ENCODE measurements around the gene BMI1. TPM values are rescaled to one million over a fixed set of nuclear protein-coding genes. Genes with fewer than 3 reads are reported as not detected.
"Not testable (repeated sequence)": the region's sequence is repeated elsewhere in the genome, so short reads cannot be mapped to it uniquely, and the experiment has no call there.

The BMI1 gene
- total and polyA plus RNA-seq, 4 donors: 13.2 to 28.7 (median 19.5) TPM

DNA sequence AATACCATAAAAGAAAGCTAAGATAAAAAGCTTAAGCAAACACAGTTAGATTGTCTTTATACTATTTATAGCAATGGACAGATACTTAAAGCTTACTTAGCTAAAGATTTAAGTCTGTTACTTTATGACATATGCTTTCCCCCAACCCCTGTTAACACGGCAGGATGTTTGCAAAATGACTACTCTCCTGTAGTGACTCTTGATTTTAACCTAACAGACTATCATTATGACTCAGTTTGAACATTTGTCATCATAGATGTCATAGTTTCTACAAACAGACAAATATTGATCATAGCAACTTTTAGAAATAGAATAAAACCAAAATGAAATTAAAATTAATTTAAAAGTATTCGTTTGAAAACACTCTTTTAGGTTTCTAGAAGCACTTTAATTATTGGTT, 12.5 kb upstream of the BMI1 start (continued):
- TF ChIP-seq, protein P1, sequence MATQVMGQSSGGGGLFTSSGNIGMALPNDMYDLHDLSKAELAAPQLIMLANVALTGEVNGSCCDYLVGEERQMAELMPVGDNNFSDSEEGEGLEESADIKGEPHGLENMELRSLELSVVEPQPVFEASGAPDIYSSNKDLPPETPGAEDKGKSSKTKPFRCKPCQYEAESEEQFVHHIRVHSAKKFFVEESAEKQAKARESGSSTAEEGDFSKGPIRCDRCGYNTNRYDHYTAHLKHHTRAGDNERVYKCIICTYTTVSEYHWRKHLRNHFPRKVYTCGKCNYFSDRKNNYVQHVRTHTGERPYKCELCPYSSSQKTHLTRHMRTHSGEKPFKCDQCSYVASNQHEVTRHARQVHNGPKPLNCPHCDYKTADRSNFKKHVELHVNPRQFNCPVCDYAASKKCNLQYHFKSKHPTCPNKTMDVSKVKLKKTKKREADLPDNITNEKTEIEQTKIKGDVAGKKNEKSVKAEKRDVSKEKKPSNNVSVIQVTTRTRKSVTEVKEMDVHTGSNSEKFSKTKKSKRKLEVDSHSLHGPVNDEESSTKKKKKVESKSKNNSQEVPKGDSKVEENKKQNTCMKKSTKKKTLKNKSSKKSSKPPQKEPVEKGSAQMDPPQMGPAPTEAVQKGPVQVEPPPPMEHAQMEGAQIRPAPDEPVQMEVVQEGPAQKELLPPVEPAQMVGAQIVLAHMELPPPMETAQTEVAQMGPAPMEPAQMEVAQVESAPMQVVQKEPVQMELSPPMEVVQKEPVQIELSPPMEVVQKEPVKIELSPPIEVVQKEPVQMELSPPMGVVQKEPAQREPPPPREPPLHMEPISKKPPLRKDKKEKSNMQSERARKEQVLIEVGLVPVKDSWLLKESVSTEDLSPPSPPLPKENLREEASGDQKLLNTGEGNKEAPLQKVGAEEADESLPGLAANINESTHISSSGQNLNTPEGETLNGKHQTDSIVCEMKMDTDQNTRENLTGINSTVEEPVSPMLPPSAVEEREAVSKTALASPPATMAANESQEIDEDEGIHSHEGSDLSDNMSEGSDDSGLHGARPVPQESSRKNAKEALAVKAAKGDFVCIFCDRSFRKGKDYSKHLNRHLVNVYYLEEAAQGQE (IDR thresholded peaks at IDR 0.05): no peak
- TF ChIP-seq FOXA1 (IDR thresholded peaks at IDR 0.05): no peak

GRCh38 chr10:22309180-22310000, 11.5 kb upstream of the BMI1 start:
- 96% methylated on average over 4 of the region's 4 CpGs for WGBS
- Histone ChIP-seq H3K27ac (ENCODE audit: low read depth in 1 of 2, low read length in 2 of 2) (no peak overlapping the region), H3K27me3 (ENCODE audit: control insufficient read depth in 4 of 4, insufficient read depth in 4 of 4, low read length in 3 of 4) (peaks cover 0 to 3% (median 0%) of the 10 kb centered on the region in 4 donors), H3K9me3 (ENCODE audit: control insufficient read depth in 4 of 4, low read length in 3 of 4) (no peaks in the 10 kb centered on the region), H3K4me3 (ENCODE audit: low read depth in 1 of 3, low read length in 3 of 3) (no peak overlapping the region), H3K4me1 (ENCODE audit: control insufficient read depth in 4 of 4, insufficient read depth in 4 of 4, low read length in 3 of 4) (no peaks in the 10 kb centered on the region), H3K36me3 (ENCODE audit: control insufficient read depth in 4 of 4, insufficient read depth in 3 of 4, low read depth in 1 of 4, low read length in 3 of 4) (no peaks in the 10 kb centered on the region), H3K9ac (ENCODE audit: low read depth in 1 of 2, low read length in 2 of 2) (no peak overlapping the region)
- DNase-seq (ENCODE audit: low spot score): no peak
- no peak for TF ChIP-seq SP1 (IDR thresholded peaks at IDR 0.05)
- no peak for TF ChIP-seq EGR1 (IDR thresholded peaks at IDR 0.05; ENCODE audit: low read depth in 2 of 2)
- TF ChIP-seq NR2F2 (IDR thresholded peaks at IDR 0.05): no peak
- TF ChIP-seq CTCF (IDR thresholded peaks at IDR 0.05; ENCODE audit: low read depth, low read length, missing input control): no peak
- TF ChIP-seq, protein P2, sequence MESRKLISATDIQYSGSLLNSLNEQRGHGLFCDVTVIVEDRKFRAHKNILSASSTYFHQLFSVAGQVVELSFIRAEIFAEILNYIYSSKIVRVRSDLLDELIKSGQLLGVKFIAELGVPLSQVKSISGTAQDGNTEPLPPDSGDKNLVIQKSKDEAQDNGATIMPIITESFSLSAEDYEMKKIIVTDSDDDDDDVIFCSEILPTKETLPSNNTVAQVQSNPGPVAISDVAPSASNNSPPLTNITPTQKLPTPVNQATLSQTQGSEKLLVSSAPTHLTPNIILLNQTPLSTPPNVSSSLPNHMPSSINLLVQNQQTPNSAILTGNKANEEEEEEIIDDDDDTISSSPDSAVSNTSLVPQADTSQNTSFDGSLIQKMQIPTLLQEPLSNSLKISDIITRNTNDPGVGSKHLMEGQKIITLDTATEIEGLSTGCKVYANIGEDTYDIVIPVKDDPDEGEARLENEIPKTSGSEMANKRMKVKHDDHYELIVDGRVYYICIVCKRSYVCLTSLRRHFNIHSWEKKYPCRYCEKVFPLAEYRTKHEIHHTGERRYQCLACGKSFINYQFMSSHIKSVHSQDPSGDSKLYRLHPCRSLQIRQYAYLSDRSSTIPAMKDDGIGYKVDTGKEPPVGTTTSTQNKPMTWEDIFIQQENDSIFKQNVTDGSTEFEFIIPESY (IDR thresholded peaks at IDR 0.05): no peak
- TF ChIP-seq GABPA (IDR thresholded peaks at IDR 0.05 in 1 of 2, conservative IDR thresholded peaks at IDR 0.05 in 1 of 2): no peak
- TF ChIP-seq HNF4G (IDR thresholded peaks at IDR 0.05): no peak
- no peak for TF ChIP-seq HNF4A (conservative IDR thresholded peaks at IDR 0.05)
- no peak for TF ChIP-seq RAD21 (IDR thresholded peaks at IDR 0.05)
- TF ChIP-seq, protein P1 (IDR thresholded peaks at IDR 0.05): no peak
- TF ChIP-seq, protein P3, sequence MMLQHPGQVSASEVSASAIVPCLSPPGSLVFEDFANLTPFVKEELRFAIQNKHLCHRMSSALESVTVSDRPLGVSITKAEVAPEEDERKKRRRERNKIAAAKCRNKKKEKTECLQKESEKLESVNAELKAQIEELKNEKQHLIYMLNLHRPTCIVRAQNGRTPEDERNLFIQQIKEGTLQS (IDR thresholded peaks at IDR 0.05): no peak
- no peak for TF ChIP-seq FOXA1 (IDR thresholded peaks at IDR 0.05)
- no peak for TF ChIP-seq TAF1 (conservative IDR thresholded peaks at IDR 0.05)
- no peak for TF ChIP-seq YY1 (IDR thresholded peaks at IDR 0.05)

DNA sequence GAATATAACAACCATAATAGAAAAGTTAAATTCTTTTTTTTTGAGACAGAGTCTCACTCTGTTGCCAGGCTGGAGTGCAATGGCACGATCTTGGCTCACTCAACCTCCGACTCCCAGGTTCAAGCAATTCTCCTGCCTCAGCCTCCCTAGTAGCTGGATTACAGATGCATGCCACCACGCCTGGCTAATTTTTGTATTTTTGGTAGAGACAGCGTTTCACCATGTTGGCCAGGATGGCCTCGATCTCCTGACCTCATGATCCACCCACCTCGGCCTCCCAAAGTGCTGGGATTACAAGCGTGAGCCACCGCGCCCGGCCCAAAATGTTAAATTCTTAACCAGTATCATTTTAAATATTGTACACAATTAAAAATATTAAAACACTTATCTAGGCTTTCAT, 10.9 kb upstream of the BMI1 start:
- not testable (repeated sequence) for H3K9ac ChIP-seq (ENCODE audit: low read depth in 1 of 2, low read length in 2 of 2)

More for the DNA sequence above, 10.9 kb upstream of the BMI1 start:
- not testable (repeated sequence) for H3K27ac ChIP-seq (ENCODE audit: low read depth in 1 of 2, low read length in 2 of 2); H3K4me3 ChIP-seq (ENCODE audit: low read depth in 1 of 3, low read length in 3 of 3); DNase-seq (ENCODE audit: low spot score); H3K9me3 ChIP-seq (ENCODE audit: control insufficient read depth in 4 of 4, low read length in 3 of 4); H3K36me3 ChIP-seq (ENCODE audit: control insufficient read depth in 4 of 4, insufficient read depth in 3 of 4, low read depth in 1 of 4, low read length in 3 of 4); H3K27me3 ChIP-seq (ENCODE audit: control insufficient read depth in 4 of 4, insufficient read depth in 4 of 4, low read length in 3 of 4); H3K4me1 ChIP-seq (ENCODE audit: control insufficient read depth in 4 of 4, insufficient read depth in 4 of 4, low read length in 3 of 4)
- 98% methylated on average over 10 of the region's 10 CpGs for WGBS
